ENCODE data around the gene ETV1.
"Not testable (repeated sequence)": the region's sequence is repeated elsewhere in the genome, so short reads cannot be mapped to it uniquely, and the experiment has no call there.

Gene ETV1

GRCh38 chr7:13920053-13920697, 69.3 kb downstream of the ETV1 start:
- DNase-seq: peak; percentile 66 to 68

GRCh38 chr7:13918333-13918732, 71.1 kb downstream of the ETV1 start:
- not testable (repeated sequence) for DNase-seq

- DNase-seq: not testable (repeated sequence)
Measured at GRCh38 chr7:13917103-13917502, 72.4 kb downstream of the ETV1 start.

- DNase-seq: no peak
Measured at GRCh38 chr7:13915891-13916290, 73.6 kb downstream of the ETV1 start.

GRCh38 chr7:13912715-13913278, 76.7 kb downstream of the ETV1 start:
- DNase-seq: no peak

- no peak for DNase-seq
Measured at GRCh38 chr7:13911909-13912308, 77.6 kb downstream of the ETV1 start.

- DNase-seq: no peak
Measured at GRCh38 chr7:13910805-13911551, 78.5 kb downstream of the ETV1 start.

- DNase-seq: peak in 1 of 2 experiments; percentile 3
Measured at GRCh38 chr7:13908667-13909397, 80.6 kb downstream of the ETV1 start.

GRCh38 chr7:13907831-13908230, 81.6 kb downstream of the ETV1 start:
- no peak for DNase-seq

GRCh38 chr7:13904689-13905088, 84.8 kb downstream of the ETV1 start:
- DNase-seq: no peak

- peak in 1 of 2 experiments; percentile 35 for DNase-seq
Measured at GRCh38 chr7:13904007-13904406, 85.5 kb downstream of the ETV1 start.

GRCh38 chr7:13901577-13901976, 87.9 kb downstream of the ETV1 start:
- no peak for DNase-seq

- no peak for DNase-seq
Measured at GRCh38 chr7:13898957-13899670, 90.4 kb downstream of the ETV1 start.

- DNase-seq: no peak
Measured at GRCh38 chr7:13897819-13898218, 91.6 kb downstream of the ETV1 start.

GRCh38 chr7:13894954-13895353, 94.5 kb downstream of the ETV1 start:
- DNase-seq: no peak

- DNase-seq: no peak
Measured at GRCh38 chr7:13894377-13894776, 95.1 kb downstream of the ETV1 start.

GRCh38 chr7:13890793-13891192, 98.7 kb downstream of the ETV1 start:
- DNase-seq: no peak

- no peak for DNase-seq
Measured at GRCh38 chr7:13886356-13886755, 103.1 kb downstream of the ETV1 start.

GRCh38 chr7:13882051-13882450, 107.4 kb downstream of the ETV1 start:
- no peak for DNase-seq

- DNase-seq: no peak
Measured at GRCh38 chr7:13880789-13881188, 108.7 kb downstream of the ETV1 start.

GRCh38 chr7:13879994-13880686, 109.3 kb downstream of the ETV1 start:
- no peak for DNase-seq

- no peak for DNase-seq
Measured at GRCh38 chr7:13879143-13879542, 110.3 kb downstream of the ETV1 start.

All from NCI-H187 (cell line).